NCI-H69 (cell line): ENCODE data around the gene KCNQ2.

Source experiments
- DNase-seq: peaks from one replicate; lab custom pipeline; 2025; lab: John Stamatoyannopoulos, UW

The KCNQ2 gene

GRCh38 chr20:63471981-63472831, at the start of gene KCNQ2:
KCNQ2 (minus strand) TSS chr20:63472655; CDS start chr20:63472463, 192 bp downstream.
- DNase-seq, result peak; percentile 71

- DNase-seq, result no peak
Observed at GRCh38 chr20:63521602-63522001, 49.1 kb upstream of the KCNQ2 start.

- peak; percentile 61 for DNase-seq
Observed at GRCh38 chr20:63520934-63521601, 48.6 kb upstream of the KCNQ2 start.

- peak; percentile 84 for DNase-seq
Observed at GRCh38 chr20:63520504-63520933, 48.1 kb upstream of the KCNQ2 start, which contains the start of gene PPDPF. PPDPF (plus strand) TSS chr20:63520765; CDS start chr20:63521309, 544 bp downstream.

- DNase-seq, result peak; percentile 68
Observed at GRCh38 chr20:63519668-63520503, 47.4 kb upstream of the KCNQ2 start.

GRCh38 chr20:63518946-63519667, 46.7 kb upstream of the KCNQ2 start:
- DNase-seq, result no peak

- DNase-seq, result no peak
Observed at GRCh38 chr20:63518351-63518861, 46.0 kb upstream of the KCNQ2 start.

- no peak for DNase-seq
Observed at GRCh38 chr20:63517376-63518309, 45.2 kb upstream of the KCNQ2 start.

GRCh38 chr20:63514520-63514919, 42.1 kb upstream of the KCNQ2 start:
- peak; percentile 7 for DNase-seq

GRCh38 chr20:63513207-63513606, 40.8 kb upstream of the KCNQ2 start:
- DNase-seq, result no peak

GRCh38 chr20:63509088-63509564, 36.7 kb upstream of the KCNQ2 start:
- no peak for DNase-seq

- DNase-seq, result no peak
Observed at GRCh38 chr20:63508072-63508768, 35.8 kb upstream of the KCNQ2 start.

GRCh38 chr20:63507083-63507743, 34.8 kb upstream of the KCNQ2 start:
- no peak for DNase-seq

GRCh38 chr20:63505723-63506122, 33.3 kb upstream of the KCNQ2 start:
- DNase-seq, result no peak

- no peak for DNase-seq
Observed at GRCh38 chr20:63505281-63505680, 32.8 kb upstream of the KCNQ2 start.

GRCh38 chr20:63504642-63505041, 32.2 kb upstream of the KCNQ2 start:
- no peak for DNase-seq

GRCh38 chr20:63503524-63503923, 31.1 kb upstream of the KCNQ2 start:
- DNase-seq, result peak; percentile 28

- peak; percentile 82 for DNase-seq
Observed at GRCh38 chr20:63502671-63503172, 30.3 kb upstream of the KCNQ2 start.
